HL-60 (cell line): ENCODE measurements around the gene YPEL5.
A peak's percentile ranks its signal among the peaks of the same experiment; 100 is the strongest.

Source experiments
- DNase-seq, 2 experiments: peaks; one replicate each; pipeline ENCODE4 v3.0.0-alpha.2; 2010 to 2020; ENCODE audit warnings: low read depth in 1 of 2, low spot score in 1 of 2
- H3K27ac ChIP-seq: fragments of 250-450 bp; sonication (Bioruptor Pico); replicated peaks from 2 replicates; pipeline ENCODE4 v1.5.1; 2020; ENCODE audit warnings: mild to moderate bottlenecking, moderate library complexity
- H3K27me3 ChIP-seq: fragments of 250-450 bp; sonication (Bioruptor Pico); 2 replicates; pipeline ENCODE4 v1.5.1; 2021; ENCODE audit warnings: mild to moderate bottlenecking, moderate library complexity; ENCODE audit not compliant: insufficient read depth, poor library complexity, severe bottlenecking
- H3K4me3 ChIP-seq: replicated peaks from 2 replicates; pipeline ENCODE4 v1.5.1; 2011; ENCODE audit warnings: mild to moderate bottlenecking, control low read depth, low read length; ENCODE audit not compliant: insufficient read depth
- CTCF ChIP-seq: IDR thresholded peaks from one replicate; pipeline ENCODE4 v1.5.1; 2011; ENCODE audit warnings: low read length, control low read depth, inconsistent platforms; ENCODE audit not compliant: insufficient read depth
- GABPA ChIP-seq: IDR thresholded peaks from 2 replicates; pipeline ENCODE4 v1.6.1; 2012; ENCODE audit warnings: low read depth
- POLR2AphosphoS5 ChIP-seq: IDR thresholded peaks from 2 replicates; pipeline ENCODE4 v1.6.1; 2012; ENCODE audit warnings: low read depth
- REST ChIP-seq: IDR thresholded peaks from 2 replicates; pipeline ENCODE4 v1.6.1; 2012; ENCODE audit warnings: low read depth; ENCODE audit not compliant: insufficient replicate concordance
- SPI1 ChIP-seq: IDR thresholded peaks from 2 replicates; pipeline ENCODE4 v1.6.1; 2012; ENCODE audit warnings: low read depth, mild to moderate bottlenecking, borderline replicate concordance

Gene YPEL5

GRCh38 chr2:30206461-30207430 lies 59.9 kb downstream of the YPEL5 start:
- H3K4me3 ChIP-seq: no peak overlapping the region
- H3K27me3 ChIP-seq: no peaks in the 10 kb centered on the region
- no peak for DNase-seq
- TF ChIP-seq GABPA: no peak
- no peak for TF ChIP-seq POLR2AphosphoS5
- TF ChIP-seq REST: no peak
- no peak for TF ChIP-seq CTCF
- TF ChIP-seq SPI1: no peak
- no peak overlapping the region for H3K27ac ChIP-seq

GRCh38 chr2:30208453-30208852 lies 61.6 kb downstream of the YPEL5 start:
- Histone ChIP-seq H3K27me3 (no peaks in the 10 kb centered on the region), H3K4me3 (no peak overlapping the region), H3K27ac (no peak overlapping the region)
- peak in 1 of 2 experiments; percentile 30 for DNase-seq
- TF ChIP-seq CTCF (peak; percentile 70), SPI1 (no peak), GABPA (no peak)

- Histone ChIP-seq H3K27ac (no peak overlapping the region), H3K27me3 (no peaks in the 10 kb centered on the region), H3K4me3 (no peak overlapping the region)
- no peak for TF ChIP-seq REST
- TF ChIP-seq CTCF: no peak
- TF ChIP-seq POLR2AphosphoS5: no peak
- TF ChIP-seq SPI1: no peak
- TF ChIP-seq GABPA: no peak
- DNase-seq: no peak
These were observed 62.4 kb downstream of the YPEL5 start for GRCh38 chr2:30209227-30209626.
